Mesenchymal stem cell (in vitro differentiated cells and primary cell): Measurements from ENCODE around the gene GLYATL1.

Experiments
- DNase-seq: peaks from one replicate; pipeline ENCODE4 v3.0.0-alpha.2; 2013
- H2AFZ ChIP-seq: one replicate; pipeline ENCODE4 v1.6.1; 2013; ENCODE audit warnings: low read depth, mild to moderate bottlenecking, control low read depth, inconsistent platforms, low read length, moderate library complexity
- H2AK5ac ChIP-seq: 2 replicates; pipeline ENCODE4 v1.6.1; 2013; ENCODE audit warnings: low read length, moderate library complexity, mild to moderate bottlenecking, inconsistent platforms; ENCODE audit not compliant: severe bottlenecking
- H2BK120ac ChIP-seq: one replicate; pipeline ENCODE4 v1.6.1; 2013; ENCODE audit warnings: low read depth, mild to moderate bottlenecking, inconsistent platforms, low read length, moderate library complexity
- H2BK12ac ChIP-seq, 2 experiments: one replicate each; pipeline ENCODE4 v1.6.1; 2013; ENCODE audit warnings: inconsistent platforms in 2 of 2, low read length in 2 of 2, mild to moderate bottlenecking in 2 of 2, moderate library complexity in 2 of 2, control low read depth in 1 of 2
- H2BK15ac ChIP-seq: one replicate; pipeline ENCODE4 v1.6.1; 2013; ENCODE audit warnings: mild to moderate bottlenecking, low read depth, inconsistent platforms; ENCODE audit not compliant: poor library complexity, severe bottlenecking
- H2BK5ac ChIP-seq: 2 replicates; pipeline ENCODE4 v1.6.1; 2013; ENCODE audit warnings: low read depth, mild to moderate bottlenecking, low read length, control low read depth, inconsistent platforms; ENCODE audit not compliant: poor library complexity, severe bottlenecking
- H3K14ac ChIP-seq, 2 experiments: one replicate each; pipeline ENCODE4 v1.6.1; 2013; ENCODE audit warnings: inconsistent platforms in 2 of 2, low read length in 2 of 2, control low read depth in 1 of 2, mild to moderate bottlenecking in 1 of 2, moderate library complexity in 1 of 2
- H3K18ac ChIP-seq, 2 experiments: one replicate each; pipeline ENCODE4 v1.6.1; 2013; ENCODE audit warnings: inconsistent platforms in 2 of 2, low read length in 2 of 2, control low read depth in 1 of 2, low read depth in 1 of 2, mild to moderate bottlenecking in 1 of 2
- H3K23ac ChIP-seq, 2 experiments: one replicate each; pipeline ENCODE4 v1.6.1; 2013; ENCODE audit warnings: inconsistent platforms in 2 of 2, low read length in 2 of 2, mild to moderate bottlenecking in 2 of 2, moderate library complexity in 2 of 2, control low read depth in 1 of 2
- H3K27ac ChIP-seq: 2 replicates; pipeline ENCODE4 v1.5.1; 2013; ENCODE audit warnings: mild to moderate bottlenecking, moderate library complexity, low read length, control low read depth, inconsistent platforms; ENCODE audit not compliant: poor library complexity, severe bottlenecking
- H3K27me3 ChIP-seq, 2 experiments: 2 replicates each; pipeline versions ENCODE4 v1.6.1 to v1.7.0; 2013; ENCODE audit warnings: low read length in 2 of 2, mild to moderate bottlenecking in 2 of 2, moderate library complexity in 2 of 2, control low read depth in 1 of 2, inconsistent platforms in 1 of 2; ENCODE audit not compliant: control insufficient read depth in 1 of 2, insufficient read depth in 1 of 2
- H3K36me3 ChIP-seq, 2 experiments: 2 replicates each; pipeline versions ENCODE4 v1.6.1 to v1.7.0; 2013; ENCODE audit warnings: low read length in 2 of 2, control low read depth in 1 of 2, inconsistent platforms in 1 of 2, low read depth in 1 of 2, mild to moderate bottlenecking in 1 of 2; ENCODE audit not compliant: insufficient read depth in 2 of 2, control insufficient read depth in 1 of 2
- H3K4ac ChIP-seq, 2 experiments: one replicate each; pipeline ENCODE4 v1.6.1; 2013; ENCODE audit warnings: inconsistent platforms in 2 of 2, low read length in 2 of 2, mild to moderate bottlenecking in 2 of 2, moderate library complexity in 2 of 2, control low read depth in 1 of 2, low read depth in 1 of 2
- H3K4me1 ChIP-seq: 2 replicates; pipeline ENCODE4 v1.6.1; 2013; ENCODE audit warnings: low read depth, low read length, control low read depth; ENCODE audit not compliant: control insufficient read depth, insufficient read depth
- H3K4me2 ChIP-seq: 2 replicates; pipeline ENCODE4 v1.6.1; 2013; ENCODE audit warnings: low read length, mild to moderate bottlenecking, inconsistent platforms; ENCODE audit not compliant: poor library complexity, severe bottlenecking
- H3K4me3 ChIP-seq, 2 experiments: 2 replicates each; pipeline versions ENCODE4 v1.5.1 to v1.7.0; 2013; ENCODE audit warnings: low read length in 2 of 2, mild to moderate bottlenecking in 2 of 2, control low read depth in 1 of 2, low read depth in 1 of 2; ENCODE audit not compliant: insufficient read depth in 1 of 2
- H3K79me1 ChIP-seq: replicated peaks from 2 replicates; pipeline ENCODE4 v1.6.1; 2013; ENCODE audit warnings: mild to moderate bottlenecking, control low read depth, low read length, inconsistent platforms; ENCODE audit not compliant: poor library complexity, severe bottlenecking
- H3K9ac ChIP-seq: 2 replicates; pipeline ENCODE4 v1.7.0; 2013; ENCODE audit warnings: mild to moderate bottlenecking, low read length, moderate library complexity
- H3K9me3 ChIP-seq: 2 replicates; pipeline ENCODE4 v1.7.0; 2013; ENCODE audit warnings: mild to moderate bottlenecking, low read length; ENCODE audit not compliant: control insufficient read depth
- H4K8ac ChIP-seq: one replicate; pipeline ENCODE4 v1.6.1; 2013; ENCODE audit warnings: inconsistent platforms, mild to moderate bottlenecking, low read length, moderate library complexity
- H4K91ac ChIP-seq: one replicate; pipeline ENCODE4 v1.6.1; 2013; ENCODE audit warnings: mild to moderate bottlenecking, low read length, inconsistent platforms
- WGBS: methylation state at CpG from one replicate; pipeline ENCODE4 v1.1.7; 2013; ENCODE audit warnings: mixed read lengths; 5-methylcytosine and 5-hydroxymethylcytosine counted together

The GLYATL1 gene

GRCh38 chr11:58912124-58912523 is 27.2 kb upstream of the GLYATL1 start:
- no peaks in the 10 kb centered on the region for H3K27me3 ChIP-seq
- no peak overlapping the region for H2BK12ac ChIP-seq
- no peaks in the 10 kb centered on the region for H3K36me3 ChIP-seq
- H3K79me1 ChIP-seq = no peaks in the 10 kb centered on the region
- H3K4me3 ChIP-seq = no peak overlapping the region
- H3K14ac ChIP-seq = no peak overlapping the region
- H3K4me2 ChIP-seq = no peak overlapping the region
- no peak overlapping the region for H3K9ac ChIP-seq
- no peak overlapping the region for H4K91ac ChIP-seq
- H3K9me3 ChIP-seq = peaks cover 14% of the 10 kb centered on the region
- no peak overlapping the region for H2BK120ac ChIP-seq
- no peak overlapping the region for H3K4ac ChIP-seq
- no peak overlapping the region for H2BK5ac ChIP-seq
- no peak overlapping the region for H3K23ac ChIP-seq
- DNase-seq = no peak
- no peak overlapping the region for H2AFZ ChIP-seq
- H2BK15ac ChIP-seq = no peak overlapping the region
- no peak overlapping the region for H4K8ac ChIP-seq
- no peak overlapping the region for H3K18ac ChIP-seq
- no peaks in the 10 kb centered on the region for H3K4me1 ChIP-seq
- H2AK5ac ChIP-seq = no peak overlapping the region
- no peak overlapping the region for H3K27ac ChIP-seq

GRCh38 chr11:58913685-58914084 is 25.6 kb upstream of the GLYATL1 start:
- Histone ChIP-seq H3K4ac (no peak overlapping the region), H3K27ac (no peak overlapping the region), H2AFZ (no peak overlapping the region), H3K9ac (no peak overlapping the region), H2AK5ac (no peak overlapping the region), H3K18ac (no peak overlapping the region), H3K14ac (no peak overlapping the region), H2BK5ac (no peak overlapping the region), H4K91ac (no peak overlapping the region), H2BK120ac (no peak overlapping the region), H3K9me3 (peaks cover 18% of the 10 kb centered on the region), H3K27me3 (no peaks in the 10 kb centered on the region), H3K4me3 (no peak overlapping the region), H2BK15ac (no peak overlapping the region), H4K8ac (no peak overlapping the region), H3K79me1 (no peaks in the 10 kb centered on the region), H2BK12ac (no peak overlapping the region), H3K4me2 (no peak overlapping the region), H3K4me1 (no peaks in the 10 kb centered on the region), H3K36me3 (no peaks in the 10 kb centered on the region), H3K23ac (no peak overlapping the region)
- no peak for DNase-seq

DNA sequence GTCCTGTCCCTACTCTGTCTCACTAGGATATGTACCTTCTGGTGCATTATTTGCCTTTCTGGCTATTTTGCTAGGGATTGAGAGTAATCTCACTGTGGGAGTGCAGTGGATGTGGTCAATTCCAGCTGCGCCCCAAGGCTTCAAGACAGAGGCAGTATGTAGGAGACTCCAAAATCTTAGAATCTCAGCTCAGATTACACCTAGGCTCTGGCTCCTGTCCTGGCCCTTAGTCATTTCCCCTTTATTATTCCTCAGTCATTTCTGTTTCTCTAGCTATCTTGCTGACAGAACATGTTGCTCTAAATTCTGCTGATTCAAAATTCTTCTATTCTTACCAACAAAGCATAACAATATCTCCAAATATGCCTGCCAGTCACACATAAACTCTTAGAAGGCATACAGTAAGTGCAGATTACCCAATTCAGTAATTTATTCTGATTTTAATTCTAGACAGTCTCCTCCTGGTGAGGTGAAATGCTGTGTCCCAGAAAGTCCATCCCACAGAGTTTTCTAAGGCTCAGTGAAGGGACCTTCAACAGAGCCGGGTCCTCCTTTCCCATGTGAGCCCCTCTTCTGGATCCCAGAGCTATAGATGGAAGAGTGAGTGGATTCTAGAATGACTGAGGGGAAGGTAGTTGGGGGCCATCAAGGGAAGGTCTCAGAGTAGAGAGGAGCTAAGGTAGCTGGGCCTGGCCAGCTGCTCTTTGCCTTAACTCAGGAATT is 24.3 kb upstream of the GLYATL1 start:
- Histone ChIP-seq H2BK5ac (no peak overlapping the region), H3K14ac (no peak overlapping the region), H3K23ac (no peak overlapping the region), H3K27me3 (no peaks in the 10 kb centered on the region), H3K4me2 (no peak overlapping the region), H2BK120ac (no peak overlapping the region), H2AK5ac (no peak overlapping the region), H2BK12ac (no peak overlapping the region), H2AFZ (no peak overlapping the region), H3K4me3 (no peak overlapping the region), H3K79me1 (no peaks in the 10 kb centered on the region), H2BK15ac (no peak overlapping the region), H3K4me1 (no peaks in the 10 kb centered on the region), H4K91ac (no peak overlapping the region), H3K9ac (no peak overlapping the region), H3K9me3 (peaks cover 18% of the 10 kb centered on the region), H4K8ac (no peak overlapping the region), H3K4ac (no peak overlapping the region), H3K18ac (no peak overlapping the region), H3K27ac (no peak overlapping the region), H3K36me3 (no peaks in the 10 kb centered on the region)
- no peak for DNase-seq
- 94% methylated on average over 2 of the region's 2 CpGs for WGBS

- H3K4me3 ChIP-seq = no peak overlapping the region
- H3K4me1 ChIP-seq = no peaks in the 10 kb centered on the region
- H3K14ac ChIP-seq = no peak overlapping the region
- H3K4me2 ChIP-seq = no peak overlapping the region
- H3K79me1 ChIP-seq = no peaks in the 10 kb centered on the region
- H3K27me3 ChIP-seq = no peaks in the 10 kb centered on the region
- no peak overlapping the region for H3K27ac ChIP-seq
- H3K36me3 ChIP-seq = no peaks in the 10 kb centered on the region
- DNase-seq = no peak
- H2BK15ac ChIP-seq = no peak overlapping the region
- H4K8ac ChIP-seq = no peak overlapping the region
- H2BK5ac ChIP-seq = no peak overlapping the region
- H2AFZ ChIP-seq = no peak overlapping the region
- H2BK12ac ChIP-seq = no peak overlapping the region
- no peak overlapping the region for H2BK120ac ChIP-seq
- no peak overlapping the region for H3K23ac ChIP-seq
- H3K4ac ChIP-seq = no peak overlapping the region
- H3K18ac ChIP-seq = no peak overlapping the region
- H3K9ac ChIP-seq = no peak overlapping the region
- 80% methylated on average over 2 of the region's 2 CpGs for WGBS
- peaks cover 18% of the 10 kb centered on the region for H3K9me3 ChIP-seq
- no peak overlapping the region for H2AK5ac ChIP-seq
- H4K91ac ChIP-seq = peak overlapping the region; percentile 18
These were observed 22.7 kb upstream of the GLYATL1 start for GRCh38 chr11:58916637-58917036.
